CD14-positive monocyte (primary cell): Measurements from ENCODE around the gene MEAF6. TPM values are rescaled to one million over a fixed set of nuclear protein-coding genes. Genes with fewer than 3 reads are reported as not detected.
A peak's percentile ranks its signal among the peaks of the same experiment; 100 is the strongest.

Experiments used
- DNase-seq, 3 donors: peaks; one replicate each; pipeline ENCODE4 v3.0.0-alpha.2; 2011 to 2022
- H2AFZ ChIP-seq: 2 replicates; pipeline ENCODE4 v1.6.0; 2012; ENCODE audit warnings: mild to moderate bottlenecking, low read depth, low read length, inconsistent platforms; ENCODE audit not compliant: insufficient read depth, poor library complexity, severe bottlenecking
- H3K27ac ChIP-seq, 2 donors: 1 replicate in 1 of 2; 2 replicates in 1 of 2; pipeline ENCODE4 v1.5.1; 2012 to 2013; ENCODE audit warnings: low read length in 2 of 2, control low read depth in 1 of 2, inconsistent platforms in 1 of 2, low read depth in 1 of 2, mild to moderate bottlenecking in 1 of 2
- H3K27me3 ChIP-seq, 2 donors: one replicate each; pipeline versions ENCODE4 v1.6.0 to v1.6.1; 2011 to 2013; ENCODE audit warnings: low read length in 2 of 2; ENCODE audit not compliant: control insufficient read depth in 2 of 2, insufficient read depth in 2 of 2
- H3K36me3 ChIP-seq, 2 donors: replicated peaks in 1 of 2; 1 replicate in 1 of 2; 2 replicates in 1 of 2; pipeline versions ENCODE4 v1.5.1 to v1.6.1; 2012 to 2013; ENCODE audit warnings: low read length in 2 of 2, control low read depth in 1 of 2, inconsistent platforms in 1 of 2, mild to moderate bottlenecking in 1 of 2; ENCODE audit not compliant: insufficient read depth in 2 of 2, control insufficient read depth in 1 of 2
- H3K4me1 ChIP-seq, 2 donors: 1 replicate in 1 of 2; 2 replicates in 1 of 2; pipeline versions ENCODE4 v1.5.1 to v1.6.1; 2012 to 2013; ENCODE audit warnings: low read length in 2 of 2, control low read depth in 1 of 2, inconsistent platforms in 1 of 2, mild to moderate bottlenecking in 1 of 2, moderate library complexity in 1 of 2; ENCODE audit not compliant: insufficient read depth in 2 of 2, control insufficient read depth in 1 of 2
- H3K4me2 ChIP-seq: replicated peaks from 2 replicates; pipeline ENCODE3; 2012; ENCODE audit warnings: low read length, moderate library complexity, mild to moderate bottlenecking; ENCODE audit not compliant: poor library complexity, severe bottlenecking; ENCODE audit errors: extremely low read depth
- H3K4me3 ChIP-seq, 3 experiments: fragments of 200-600 bp in 1 of 3; sonication (generic) in 1 of 3; replicated peaks in 1 of 3; 1 replicate in 2 of 3; 2 replicates in 1 of 3; pipeline ENCODE4 v1.5.1; 2011 to 2013; ENCODE audit warnings: low read length in 3 of 3, mild to moderate bottlenecking in 3 of 3, control low read depth in 2 of 3, low read depth in 2 of 3, inconsistent platforms in 1 of 3, moderate library complexity in 1 of 3
- H3K79me2 ChIP-seq: 2 replicates; pipeline ENCODE4 v1.6.0; 2012; ENCODE audit warnings: mild to moderate bottlenecking, control low read depth, inconsistent platforms, low read length, moderate library complexity; ENCODE audit not compliant: insufficient read depth
- H3K9ac ChIP-seq: 2 replicates; pipeline ENCODE4 v1.6.0; 2017; ENCODE audit warnings: low read length, mild to moderate bottlenecking; ENCODE audit not compliant: insufficient read depth, poor library complexity, severe bottlenecking
- H3K9me3 ChIP-seq, 2 donors: replicated peaks in 1 of 2; 1 replicate in 1 of 2; 2 replicates in 1 of 2; pipeline versions ENCODE4 v1.5.1 to v1.6.1; 2012 to 2013; ENCODE audit warnings: low read length in 2 of 2, control low read depth in 1 of 2; ENCODE audit not compliant: control insufficient read depth in 1 of 2, insufficient read depth in 1 of 2
- H4K20me1 ChIP-seq: 2 replicates; pipeline ENCODE4 v1.6.0; 2012; ENCODE audit warnings: mild to moderate bottlenecking, low read length, control low read depth, moderate library complexity; ENCODE audit not compliant: insufficient read depth
- H3K27ac Mint-ChIP-seq, 7 donors: one replicate each; pipeline ENCODE4 v1.8.0; 2020; ENCODE audit warnings: mild to moderate bottlenecking in 7 of 7, mixed read lengths in 7 of 7, moderate library complexity in 6 of 7, inconsistent platforms in 2 of 7
- H3K27me3 Mint-ChIP-seq, 3 donors: one replicate each; pipeline ENCODE4 v1.8.0; 2021 to 2022; ENCODE audit warnings: low read depth in 3 of 3, mild to moderate bottlenecking in 3 of 3, mixed read lengths in 3 of 3, moderate library complexity in 3 of 3, inconsistent platforms in 1 of 3
- H3K36me3 Mint-ChIP-seq, 2 donors: one replicate each; pipeline ENCODE4 v1.8.0; 2020; ENCODE audit warnings: mixed read lengths in 2 of 2, inconsistent platforms in 1 of 2, mild to moderate bottlenecking in 1 of 2
- H3K4me1 Mint-ChIP-seq: one replicate; pipeline ENCODE4 v1.8.0; 2020; ENCODE audit warnings: mild to moderate bottlenecking, mixed read lengths
- H3K4me3 Mint-ChIP-seq, 2 donors: one replicate each; pipeline ENCODE4 v1.8.0; 2020; ENCODE audit warnings: mild to moderate bottlenecking in 2 of 2, mixed read lengths in 2 of 2, moderate library complexity in 1 of 2
- H3K9me3 Mint-ChIP-seq, 7 donors: one replicate each; pipeline ENCODE4 v1.8.0; 2020 to 2022; ENCODE audit warnings: mixed read lengths in 7 of 7, mild to moderate bottlenecking in 6 of 7, moderate library complexity in 6 of 7, inconsistent platforms in 2 of 7
- CTCF ChIP-seq: fragments of 200-600 bp; IDR thresholded peaks from one replicate; pipeline ENCODE4 v1.8.0; 2022; ENCODE audit warnings: antibody characterized with exemption, mild to moderate bottlenecking
- WGBS: methylation state at CpG from one replicate; pipeline ENCODE4 v1.1.5; 2013; ENCODE audit warnings: missing lambda C conversion rate; ENCODE audit not compliant: insufficient coverage; 5-methylcytosine and 5-hydroxymethylcytosine counted together
- intact Hi-C, 2 donors: fragments of 100-400 bp; cut with micrococcal nuclease; formaldehyde crosslinking; loops; one replicate each; pipeline versions ENCODE4 v1.15.0 to v1.15.1; 2023
- polyA plus RNA-seq, 3 donors: library from polyadenylated mRNA; depleted of rRNA in 1 of 3; unstranded in 2 of 3; stranded (reverse) in 1 of 3; fragments of 300-500 nt in 2 of 3; fragments of >200 nt in 1 of 3; fragmentation: Illumina TruSeq in 2 of 3; gene quantifications; 1 replicate in 2 of 3; 2 replicates in 1 of 3; pipeline ENCODE4 v1.2.3, GENCODE V29; 2012 to 2021

Gene MEAF6
- polyA plus RNA-seq, 3 donors, result 56.7 to 99.8 (median 79.2) TPM

- Mint-ChIP-seq H3K4me3 (no peak overlapping the region), H3K36me3 (peaks cover 0 to 2% of the 10 kb centered on the region in 2 donors), H3K9me3 (no peaks in the 10 kb centered on the region), H3K27ac (peak overlapping the region in 6 of 7 donors; percentile 5 to 87 (median 26)), H3K27me3 (peaks cover 0 to 4% (median under 1%) of the 10 kb centered on the region in 3 donors), H3K4me1 (peaks cover 25% of the 10 kb centered on the region)
- no peak for DNase-seq
- Histone ChIP-seq H3K9ac (no peak overlapping the region), H3K4me3 (no peak overlapping the region), H3K4me1 (peaks cover 21 to 35% of the 10 kb centered on the region in 2 donors), H4K20me1 (no peaks in the 10 kb centered on the region), H3K36me3 (no peaks in the 10 kb centered on the region), H2AFZ (no peak overlapping the region), H3K9me3 (no peaks in the 10 kb centered on the region), H3K4me2 (no peak overlapping the region), H3K79me2 (no peaks in the 10 kb centered on the region), H3K27ac (no peak overlapping the region), H3K27me3 (no peaks in the 10 kb centered on the region)
- intact Hi-C loops, result loop anchor here in 1 of 2 donors (5.0 to 10.0 kb wide), 2 partner anchors 34 to 231 kb away; no protein-coding TSS in a partner anchor
- 95% methylated on average over 2 of the region's 7 CpGs for WGBS
- TF ChIP-seq CTCF, result no peak
These were observed 60.9 kb downstream of the MEAF6 start for GRCh38 chr1:37453647-37454046.

DNA sequence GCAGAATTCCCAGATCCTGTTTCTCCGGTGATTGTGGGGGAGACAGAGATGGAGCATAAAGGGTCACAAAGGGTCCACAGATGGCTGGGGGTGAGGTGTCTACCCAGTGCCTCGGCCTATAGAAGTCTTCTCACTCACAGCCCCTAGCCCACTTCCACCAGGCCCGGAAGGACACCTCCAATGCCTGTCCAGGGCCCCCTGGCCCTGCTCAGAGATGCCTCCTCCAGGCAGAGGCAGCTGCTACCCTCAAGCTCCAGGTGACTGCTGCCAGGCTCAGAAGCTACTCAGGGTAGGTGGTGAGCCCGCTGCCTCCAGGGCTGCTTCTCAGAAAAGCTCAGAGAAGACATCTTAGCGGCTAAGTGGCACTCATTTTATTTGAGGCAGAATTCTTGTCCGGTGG lies 62.1 kb downstream of the MEAF6 start:
- H3K79me2 ChIP-seq, result no peaks in the 10 kb centered on the region
- Mint-ChIP-seq H3K9me3 (no peaks in the 10 kb centered on the region), H3K4me3 (no peak overlapping the region), H3K36me3 (peaks cover 0 to 2% of the 10 kb centered on the region in 2 donors), H3K4me1 (peaks cover 26% of the 10 kb centered on the region), H3K27ac (peak overlapping the region in 2 of 7 donors; percentile 48 to 60), H3K27me3 (peaks cover 0 to 2% (median 1%) of the 10 kb centered on the region in 3 donors)
- H3K9me3 ChIP-seq, result no peaks in the 10 kb centered on the region
- no peak overlapping the region for H3K4me3 ChIP-seq
- TF ChIP-seq CTCF, result no peak
- no peak overlapping the region for H2AFZ ChIP-seq
- no peak for DNase-seq
- H3K4me2 ChIP-seq, result no peak overlapping the region
- no peaks in the 10 kb centered on the region for H3K27me3 ChIP-seq
- no peaks in the 10 kb centered on the region for H4K20me1 ChIP-seq
- peaks cover 21 to 35% of the 10 kb centered on the region in 2 donors for H3K4me1 ChIP-seq
- 84% methylated on average over 3 of the region's 6 CpGs for WGBS
- no peak overlapping the region for H3K27ac ChIP-seq
- no peaks in the 10 kb centered on the region for H3K36me3 ChIP-seq
- no peak overlapping the region for H3K9ac ChIP-seq
- intact Hi-C loops, result loop anchor here in 1 of 2 donors (5.0 to 10.0 kb wide), 2 partner anchors 35 to 232 kb away; no protein-coding TSS in a partner anchor
